GM23248 (cell line): ENCODE data around the gene PIM3. TPM values are rescaled to one million over a fixed set of nuclear protein-coding genes. Genes with fewer than 3 reads are reported as not detected.

Source experiments
- DNase-seq: peaks from one replicate; pipeline ENCODE4 v3.0.0-alpha.2; 2015
- H2AFZ ChIP-seq: fragments of 200-600 bp; sonication (generic); 2 replicates; pipeline ENCODE4 v1.6.1; 2016; ENCODE audit warnings: antibody characterized with exemption
- H3F3A ChIP-seq: fragments of 200-600 bp; sonication (generic); 2 replicates; pipeline ENCODE4 v1.6.1; 2016; ENCODE audit warnings: mild to moderate bottlenecking, antibody characterized with exemption, mixed run types; ENCODE audit not compliant: insufficient read depth
- H3K27ac ChIP-seq: fragments of 200-600 bp; sonication (generic); 2 replicates; pipeline ENCODE4 v1.5.1; 2016; ENCODE audit warnings: mild to moderate bottlenecking
- H3K27me3 ChIP-seq: fragments of 200-600 bp; sonication (generic); replicated peaks from 2 replicates; pipeline ENCODE4 v1.6.1; 2016; ENCODE audit warnings: mild to moderate bottlenecking; ENCODE audit not compliant: insufficient read depth
- H3K36me3 ChIP-seq: fragments of 200-600 bp; sonication (generic); 2 replicates; pipeline ENCODE4 v1.6.1; 2016; ENCODE audit warnings: low read depth, mild to moderate bottlenecking
- H3K4me1 ChIP-seq: fragments of 200-600 bp; sonication (generic); 2 replicates; pipeline ENCODE4 v1.6.1; 2016; ENCODE audit warnings: mild to moderate bottlenecking; ENCODE audit not compliant: insufficient read depth
- H3K4me2 ChIP-seq: fragments of 200-600 bp; sonication (generic); one replicate; pipeline ENCODE4 v1.6.1; 2016; ENCODE audit warnings: mild to moderate bottlenecking; ENCODE audit not compliant: unreplicated experiment
- H3K4me3 ChIP-seq: fragments of 200-600 bp; sonication (generic); 2 replicates; pipeline ENCODE4 v1.5.1; 2016; ENCODE audit warnings: mild to moderate bottlenecking
- H3K79me2 ChIP-seq: fragments of 200-600 bp; sonication (generic); 2 replicates; pipeline ENCODE4 v1.6.1; 2016; ENCODE audit warnings: mild to moderate bottlenecking; ENCODE audit not compliant: insufficient read depth
- H3K9ac ChIP-seq: fragments of 200-600 bp; sonication (generic); 2 replicates; pipeline ENCODE4 v1.6.1; 2016; ENCODE audit warnings: mild to moderate bottlenecking
- H3K9me2 ChIP-seq: fragments of 200-600 bp; sonication (generic); 2 replicates; pipeline ENCODE4 v1.6.1; 2016; ENCODE audit warnings: mixed run types, mild to moderate bottlenecking, moderate library complexity; ENCODE audit not compliant: insufficient read depth
- H3K9me3 ChIP-seq: fragments of 200-600 bp; sonication (generic); one replicate; pipeline ENCODE4 v1.6.1; 2017; ENCODE audit warnings: low read depth
- H4K20me1 ChIP-seq: fragments of 200-600 bp; sonication (generic); 2 replicates; pipeline ENCODE4 v1.6.0; 2016; ENCODE audit not compliant: insufficient read depth
- EZH2 ChIP-seq: fragments of 200-600 bp; sonication (generic); IDR thresholded peaks from 2 replicates; pipeline ENCODE4 v1.6.1; 2018; ENCODE audit warnings: antibody characterized with exemption, mild to moderate bottlenecking; ENCODE audit not compliant: insufficient read depth, poor library complexity, severe bottlenecking
- EZH2phosphoT487 ChIP-seq: fragments of 200-600 bp; sonication (generic); IDR thresholded peaks from 2 replicates; pipeline ENCODE4 v1.6.1; 2018; ENCODE audit warnings: antibody characterized with exemption, moderate library complexity, mild to moderate bottlenecking, low read depth; ENCODE audit not compliant: insufficient read depth
- WGBS, 2 experiments: methylation state at CpG; one replicate each; pipeline ENCODE4 v1.1.6; 2015 to 2017; ENCODE audit warnings: low lambda C conversion rate in 2 of 2, low coverage in 1 of 2; ENCODE audit errors: missing lambda C conversion rate in 2 of 2; 5-methylcytosine and 5-hydroxymethylcytosine counted together
- in situ Hi-C: fragments of 300-500 bp; cut with MboI; formaldehyde crosslinking; loops from 2 replicates; pipeline ENCODE4 v1.15.0; 2020
- polyA plus RNA-seq: library from polyadenylated mRNA; unstranded; fragments of >200 nt; fragmentation: Nextera tagmentation; extraction: Ambion mirVana; gene quantifications from 2 replicates; pipeline ENCODE4 v1.2.1, GENCODE V29; 2016
- total RNA-seq: library from RNA; depleted of rRNA; stranded (reverse); fragments of >200 nt; shearing (Covaris generic); gene quantifications from 2 replicates; pipeline ENCODE4 v1.2.3, GENCODE V29; 2014

The PIM3 gene
- total and polyA plus RNA-seq, 2 experiments from 2014 or later: 10.8 to 16.2 TPM

DNA sequence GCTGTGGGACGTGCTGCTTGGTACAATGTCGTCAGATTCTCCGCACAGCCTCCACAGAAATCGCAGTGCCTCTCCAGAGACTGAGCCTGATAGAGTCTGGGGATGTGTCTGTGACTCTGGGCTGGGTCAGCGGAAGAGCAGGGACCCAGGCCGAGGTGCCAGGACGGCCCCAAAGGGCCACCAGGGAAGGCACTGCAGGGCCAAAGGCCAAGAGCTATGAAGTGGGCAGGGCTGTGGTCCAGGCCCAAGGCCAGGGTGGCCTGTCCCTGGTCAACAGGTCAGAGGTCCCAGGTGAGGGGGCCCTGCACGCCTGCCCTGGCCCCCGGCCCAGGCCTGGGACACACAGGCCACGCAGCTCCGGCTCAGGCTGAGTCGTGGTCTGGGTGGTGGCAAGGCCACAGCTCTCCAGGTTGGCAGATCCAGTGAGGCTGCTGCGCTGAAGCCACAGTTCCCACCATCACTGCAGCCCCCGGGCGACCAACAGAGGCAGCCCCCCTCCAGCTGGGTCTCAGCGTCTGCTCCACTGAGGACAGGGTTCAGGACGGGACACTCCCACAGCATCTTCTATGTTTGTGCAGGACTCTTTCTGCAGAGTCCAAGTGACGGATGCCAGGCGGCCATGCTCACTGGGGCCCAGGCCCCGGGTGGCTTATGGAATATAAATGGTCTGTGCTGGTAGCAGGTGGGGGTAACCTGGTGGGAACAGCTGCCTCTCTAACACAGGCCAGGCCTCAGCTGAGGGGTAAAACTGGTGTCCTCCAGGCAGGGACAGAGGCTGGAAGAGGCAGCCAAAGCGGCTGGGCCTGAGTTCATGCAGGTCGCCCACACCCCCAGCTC lies 4.8 kb upstream of the PIM3 start:
- no peaks in the 10 kb centered on the region for H3K79me2 ChIP-seq
- H3K4me1 ChIP-seq: peaks cover 11% of the 10 kb centered on the region
- no peaks in the 10 kb centered on the region for H3K36me3 ChIP-seq
- no peaks in the 10 kb centered on the region for H3K9me3 ChIP-seq
- 87 to 88% methylated on average over 17 to 22 of the region's 22 CpGs for WGBS, 2 experiments
- H3K4me2 ChIP-seq: no peak overlapping the region
- no peak overlapping the region for H3K4me3 ChIP-seq
- no peak for DNase-seq
- no peaks in the 10 kb centered on the region for H3F3A ChIP-seq
- H3K27ac ChIP-seq: no peak overlapping the region
- no peak overlapping the region for H2AFZ ChIP-seq
- no peaks in the 10 kb centered on the region for H3K27me3 ChIP-seq
- in situ Hi-C loops: no loop called here
- H4K20me1 ChIP-seq: no peaks in the 10 kb centered on the region
- no peak for TF ChIP-seq EZH2phosphoT487
- TF ChIP-seq EZH2: no peak
- H3K9me2 ChIP-seq: no peaks in the 10 kb centered on the region
- no peak overlapping the region for H3K9ac ChIP-seq

DNA sequence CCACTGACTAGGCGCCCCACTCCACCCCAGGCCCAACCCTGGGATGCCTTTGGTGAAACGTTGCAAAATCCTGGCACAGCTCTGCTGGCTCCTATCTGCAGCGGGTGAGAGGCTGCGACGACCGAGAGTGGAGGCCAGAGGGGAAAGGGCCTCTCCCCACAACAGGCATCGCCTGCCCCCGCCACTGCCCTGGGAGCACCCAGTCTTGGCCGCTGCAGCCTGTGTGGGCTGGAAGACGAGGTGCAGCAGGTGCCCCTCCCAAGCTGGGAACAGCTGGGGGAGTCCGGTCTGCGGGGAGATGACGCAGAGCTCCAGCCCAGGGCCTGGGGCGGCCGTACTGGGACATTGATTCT lies 4.2 kb upstream of the PIM3 start:
- 80 to 81% methylated on average over 15 of the region's 15 CpGs for WGBS, 2 experiments
- H4K20me1 ChIP-seq: no peaks in the 10 kb centered on the region
- no peaks in the 10 kb centered on the region for H3K9me3 ChIP-seq
- no peak for TF ChIP-seq EZH2
- no peak for TF ChIP-seq EZH2phosphoT487
- no peaks in the 10 kb centered on the region for H3K9me2 ChIP-seq
- H3K4me3 ChIP-seq: no peak overlapping the region
- H3K4me2 ChIP-seq: no peak overlapping the region
- H3K9ac ChIP-seq: no peak overlapping the region
- H3K36me3 ChIP-seq: no peaks in the 10 kb centered on the region
- H3F3A ChIP-seq: no peaks in the 10 kb centered on the region
- peaks cover 11% of the 10 kb centered on the region for H3K4me1 ChIP-seq
- no peak overlapping the region for H3K27ac ChIP-seq
- in situ Hi-C loops: no loop called here
- no peak for DNase-seq
- H3K27me3 ChIP-seq: no peaks in the 10 kb centered on the region
- H2AFZ ChIP-seq: no peak overlapping the region
- no peaks in the 10 kb centered on the region for H3K79me2 ChIP-seq

DNA sequence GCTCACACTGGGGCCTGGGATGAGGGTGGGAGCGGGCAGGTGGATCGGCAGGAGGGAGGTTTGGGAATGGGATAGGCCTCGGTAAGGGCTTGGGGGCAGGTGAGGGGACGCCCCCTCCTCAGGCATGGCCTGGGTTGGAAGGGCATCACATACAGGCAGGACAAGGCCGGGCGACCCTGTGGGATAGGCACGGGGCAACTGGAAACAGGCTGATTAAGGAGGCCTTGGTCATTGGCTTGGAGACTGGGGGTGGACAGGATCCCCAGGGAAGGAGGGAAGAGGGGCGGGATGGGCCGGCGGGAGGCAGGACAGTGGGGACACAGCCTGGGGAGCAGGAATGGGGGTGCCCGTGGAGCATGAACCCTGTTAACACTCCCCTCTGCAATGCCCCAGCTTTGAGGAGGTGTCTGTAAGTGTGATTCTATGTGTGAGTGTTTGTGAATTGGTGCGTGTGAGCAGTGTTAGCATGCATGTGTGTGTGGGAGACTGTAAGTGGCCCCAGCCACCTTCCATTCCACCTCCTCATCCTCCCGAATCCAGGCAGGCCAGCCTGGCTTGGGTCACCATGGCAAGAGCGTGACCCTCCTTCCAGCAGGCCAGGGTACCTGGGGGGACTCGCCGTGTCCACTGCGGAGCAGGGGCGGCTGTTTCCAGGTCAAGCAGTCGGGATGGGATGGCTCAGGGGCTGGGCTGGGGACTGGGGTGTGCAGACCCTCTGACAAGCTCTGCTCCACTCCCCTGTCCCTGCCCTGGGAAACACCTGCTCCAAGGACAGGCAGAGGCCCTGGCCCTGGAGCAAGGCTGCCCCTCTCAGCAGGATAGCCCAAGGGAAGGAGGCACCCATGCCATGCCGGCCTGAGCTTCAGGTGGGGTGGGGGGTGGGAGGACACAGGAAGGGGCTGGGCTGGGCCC lies 3.4 kb upstream of the PIM3 start:
- 86 to 89% methylated on average over 18 to 20 of the region's 20 CpGs for WGBS, 2 experiments
- Histone ChIP-seq H3K9ac (no peak overlapping the region), H2AFZ (no peak overlapping the region), H3K79me2 (peaks cover 6% of the 10 kb centered on the region; the same call in 1 of the 2 replicates), H3K27ac (no peak overlapping the region), H3K4me1 (peaks cover 6% of the 10 kb centered on the region), H3F3A (no peaks in the 10 kb centered on the region), H4K20me1 (no peaks in the 10 kb centered on the region), H3K27me3 (no peaks in the 10 kb centered on the region), H3K4me2 (no peak overlapping the region), H3K9me2 (no peaks in the 10 kb centered on the region), H3K4me3 (no peak overlapping the region), H3K9me3 (no peaks in the 10 kb centered on the region), H3K36me3 (no peaks in the 10 kb centered on the region)
- no peak for TF ChIP-seq EZH2
- in situ Hi-C loops: no loop called here
- DNase-seq: no peak

DNA sequence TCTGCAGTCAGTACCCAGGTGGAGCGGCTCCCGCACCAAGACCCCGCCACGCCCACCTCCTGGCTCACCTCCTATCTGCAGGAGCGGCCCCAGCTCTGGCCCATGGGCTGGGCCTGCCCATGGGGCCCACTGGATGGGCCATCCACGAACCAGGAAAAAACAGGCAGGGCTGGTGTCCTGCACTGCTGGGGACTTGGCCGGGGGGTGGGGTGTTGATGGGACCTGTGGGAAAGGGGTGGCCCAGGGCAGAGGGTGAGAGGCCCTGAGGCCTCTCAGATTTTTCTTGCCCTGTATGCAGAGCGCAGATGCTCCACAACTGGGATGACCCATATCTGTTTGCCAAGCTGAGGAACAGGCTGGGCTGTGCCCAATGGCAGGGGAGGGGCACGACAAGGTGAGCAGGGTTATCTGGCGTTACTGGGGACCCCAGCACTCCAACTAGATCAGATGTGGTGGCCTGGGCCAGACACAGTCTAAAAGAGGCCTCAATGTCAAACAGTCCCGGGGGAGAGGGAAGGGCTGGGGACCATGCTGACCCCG lies 2.7 kb upstream of the PIM3 start:
- H3K4me3 ChIP-seq: no peak overlapping the region
- no peaks in the 10 kb centered on the region for H4K20me1 ChIP-seq
- H3K4me2 ChIP-seq: no peak overlapping the region
- H3K27me3 ChIP-seq: no peaks in the 10 kb centered on the region
- H3K79me2 ChIP-seq: peaks cover 11% of the 10 kb centered on the region
- whole genome bisulfite sequencing, 2 experiments: 84 to 100% methylated on average over 8 to 11 of the region's 12 CpGs
- H3F3A ChIP-seq: no peaks in the 10 kb centered on the region
- no peak for DNase-seq
- peaks cover 5% of the 10 kb centered on the region; the same call in 1 of the 2 replicates for H3K4me1 ChIP-seq
- H2AFZ ChIP-seq: no peak overlapping the region
- no peaks in the 10 kb centered on the region for H3K9me2 ChIP-seq
- TF ChIP-seq EZH2phosphoT487: no peak
- H3K9ac ChIP-seq: no peak overlapping the region
- in situ Hi-C loops: no loop called here
- H3K36me3 ChIP-seq: no peaks in the 10 kb centered on the region
- H3K27ac ChIP-seq: no peak overlapping the region
- no peaks in the 10 kb centered on the region for H3K9me3 ChIP-seq
